Glutamatergic neuron (in vitro differentiated cells): ENCODE measurements around the gene TSPAN18. TPM values are rescaled to one million over a fixed set of nuclear protein-coding genes. Genes with fewer than 3 reads are reported as not detected.
"Not testable (repeated sequence)": the region's sequence is repeated elsewhere in the genome, so short reads cannot be mapped to it uniquely, and the experiment has no call there.

Experiments used
- DNase-seq: peaks from one replicate; pipeline ENCODE4 v3.0.0; 2022
- H3K27ac Mint-ChIP-seq: one replicate; pipeline ENCODE4 v1.8.0; 2020; ENCODE audit warnings: mild to moderate bottlenecking, mixed read lengths, inconsistent platforms; ENCODE audit not compliant: unreplicated experiment
- H3K27me3 Mint-ChIP-seq: one replicate; pipeline ENCODE4 v1.8.0; 2020; ENCODE audit warnings: mild to moderate bottlenecking, moderate library complexity, mixed read lengths, inconsistent platforms; ENCODE audit not compliant: unreplicated experiment
- H3K36me3 Mint-ChIP-seq: one replicate; pipeline ENCODE4 v1.8.0; 2020; ENCODE audit warnings: mild to moderate bottlenecking, mixed read lengths, inconsistent platforms; ENCODE audit not compliant: unreplicated experiment
- H3K4me1 Mint-ChIP-seq: one replicate; pipeline ENCODE4 v1.8.0; 2020; ENCODE audit warnings: mild to moderate bottlenecking, low read depth, mixed read lengths, inconsistent platforms; ENCODE audit not compliant: unreplicated experiment
- H3K4me3 Mint-ChIP-seq: one replicate; pipeline ENCODE4 v1.8.0; 2020; ENCODE audit warnings: mild to moderate bottlenecking, mixed read lengths, inconsistent platforms; ENCODE audit not compliant: unreplicated experiment
- H3K9me3 Mint-ChIP-seq: one replicate; pipeline ENCODE4 v1.8.0; 2020; ENCODE audit warnings: mild to moderate bottlenecking, moderate library complexity, mixed read lengths, inconsistent platforms; ENCODE audit not compliant: unreplicated experiment
- CTCF ChIP-seq: fragments of 200-600 bp; sonication (generic); IDR thresholded peaks from one replicate; pipeline ENCODE4 v1.5.0; 2021; ENCODE audit not compliant: partially characterized antibody, unreplicated experiment
- total RNA-seq: library from RNA; stranded (reverse); fragmentation: NEBNext Ultra II Directional; extraction: Animal tissue kit (Norgen Biotek cat#: 25700); gene quantifications from one replicate; pipeline ENCODE4 v1.2.1, GENCODE V29; 2021; ENCODE audit not compliant: unreplicated experiment

The TSPAN18 gene
- total RNA-seq, 1 donor from 2014 or later: 80.4 TPM

- Mint-ChIP-seq H3K36me3 (no peaks in the 10 kb centered on the region), H3K27ac (no peak overlapping the region), H3K4me1 (peaks cover 23% of the 10 kb centered on the region), H3K27me3 (peaks cover 2% of the 10 kb centered on the region), H3K4me3 (no peak overlapping the region), H3K9me3 (peaks cover 7% of the 10 kb centered on the region)
- DNase-seq: no peak
- no peak for TF ChIP-seq CTCF
Measured at GRCh38 chr11:44870181-44870580, 143.4 kb downstream of the TSPAN18 start.

GRCh38 chr11:44870615-44871176, 143.9 kb downstream of the TSPAN18 start:
- Mint-ChIP-seq H3K36me3 (no peaks in the 10 kb centered on the region), H3K4me3 (no peak overlapping the region), H3K27ac (no peak overlapping the region), H3K9me3 (peaks cover 7% of the 10 kb centered on the region), H3K27me3 (peaks cover 2% of the 10 kb centered on the region), H3K4me1 (peaks cover 24% of the 10 kb centered on the region)
- no peak for TF ChIP-seq CTCF
- no peak for DNase-seq

GRCh38 chr11:44871682-44872081, 144.9 kb downstream of the TSPAN18 start:
- not testable (repeated sequence) for DNase-seq, H3K4me3 Mint-ChIP-seq, H3K27me3 Mint-ChIP-seq, H3K36me3 Mint-ChIP-seq, H3K9me3 Mint-ChIP-seq, H3K27ac Mint-ChIP-seq
- peaks cover 26% of the 10 kb centered on the region for H3K4me1 Mint-ChIP-seq

GRCh38 chr11:44872556-44872955, 145.8 kb downstream of the TSPAN18 start:
- Mint-ChIP-seq H3K27me3 (peaks cover 3% of the 10 kb centered on the region), H3K4me3 (no peak overlapping the region), H3K9me3 (peaks cover 7% of the 10 kb centered on the region), H3K4me1 (peaks cover 30% of the 10 kb centered on the region), H3K27ac (no peak overlapping the region), H3K36me3 (no peaks in the 10 kb centered on the region)
- no peak for DNase-seq
- no peak for TF ChIP-seq CTCF

- no peak for TF ChIP-seq CTCF
- peaks cover 21% of the 10 kb centered on the region for H3K4me1 Mint-ChIP-seq
- no peaks in the 10 kb centered on the region for H3K36me3 Mint-ChIP-seq
- no peak overlapping the region for H3K4me3 Mint-ChIP-seq
- H3K27me3 Mint-ChIP-seq: peaks cover 2% of the 10 kb centered on the region
- H3K27ac Mint-ChIP-seq: no peak overlapping the region
- H3K9me3 Mint-ChIP-seq: peaks cover 6% of the 10 kb centered on the region
- no peak for DNase-seq
Measured at GRCh38 chr11:44873537-44873936, 146.8 kb downstream of the TSPAN18 start.
